ENCODE data around the gene TRIM38. TPM values are rescaled to one million over a fixed set of nuclear protein-coding genes. Genes with fewer than 3 reads are reported as not detected.

The TRIM38 gene
- total RNA-seq = 10 to 100 TPM in 2 of 4 donors, 1 to 10 TPM in 2; 9.4 to 14.4 (median 9.9) TPM

GRCh38 chr6:25962149-25963127 is at the start of gene TRIM38:
Gene TRIM38 (plus strand): TSS chr6:25962802. CDS start chr6:25966523, 3,721 bp downstream.
- TF ChIP-seq POLR2A (IDR thresholded peaks at IDR 0.05) (peak; percentile 96), POLR2AphosphoS5 (IDR thresholded peaks at IDR 0.05) (peak; percentile 97 to 98 (median 98))
- TF ChIP-seq, protein P1, sequence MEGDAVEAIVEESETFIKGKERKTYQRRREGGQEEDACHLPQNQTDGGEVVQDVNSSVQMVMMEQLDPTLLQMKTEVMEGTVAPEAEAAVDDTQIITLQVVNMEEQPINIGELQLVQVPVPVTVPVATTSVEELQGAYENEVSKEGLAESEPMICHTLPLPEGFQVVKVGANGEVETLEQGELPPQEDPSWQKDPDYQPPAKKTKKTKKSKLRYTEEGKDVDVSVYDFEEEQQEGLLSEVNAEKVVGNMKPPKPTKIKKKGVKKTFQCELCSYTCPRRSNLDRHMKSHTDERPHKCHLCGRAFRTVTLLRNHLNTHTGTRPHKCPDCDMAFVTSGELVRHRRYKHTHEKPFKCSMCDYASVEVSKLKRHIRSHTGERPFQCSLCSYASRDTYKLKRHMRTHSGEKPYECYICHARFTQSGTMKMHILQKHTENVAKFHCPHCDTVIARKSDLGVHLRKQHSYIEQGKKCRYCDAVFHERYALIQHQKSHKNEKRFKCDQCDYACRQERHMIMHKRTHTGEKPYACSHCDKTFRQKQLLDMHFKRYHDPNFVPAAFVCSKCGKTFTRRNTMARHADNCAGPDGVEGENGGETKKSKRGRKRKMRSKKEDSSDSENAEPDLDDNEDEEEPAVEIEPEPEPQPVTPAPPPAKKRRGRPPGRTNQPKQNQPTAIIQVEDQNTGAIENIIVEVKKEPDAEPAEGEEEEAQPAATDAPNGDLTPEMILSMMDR (IDR thresholded peaks at IDR 0.05) = no peak
- Histone ChIP-seq H3K4me3 (peak within 1 kb of the TSS; percentile 42 to 65 (median 54)), H3K36me3 (peaks cover 0 to 21% (median 7%) of the 10 kb centered on the region in 4 donors), H3K4me1 (peaks cover 19 to 52% (median 23%) of the 10 kb centered on the region in 4 donors), H3K27me3 (no peaks in the 10 kb centered on the region), H3K9me3 (no peaks in the 10 kb centered on the region), H3K27ac (peak within 1 kb of the TSS; percentile 93 to 96 (median 94))
- WGBS, 2 donors (ENCODE audit: low coverage in 1 of 2) = 0 to 5% methylated on average over 8 to 11 of the region's 11 CpGs
- intact Hi-C loops (cut with DNase I; ENCODE audit: low total_unique reads) = no loop called here
- in situ Hi-C loops (cut with MboI; ENCODE audit: low pct_ligation_motif_present in 1 of 4, low pct_unique_long_range_greater_than_20kb in 1 of 4, low sequenced_read_pairs in 3 of 4) = no loop called here
- peak; percentile 89 for DNase-seq

GRCh38 chr6:25913741-25914140 is 48.9 kb upstream of the TRIM38 start:
- TF ChIP-seq, protein P1 (IDR thresholded peaks at IDR 0.05) = no peak
- TF ChIP-seq POLR2A (IDR thresholded peaks at IDR 0.05) (no peak), POLR2AphosphoS5 (IDR thresholded peaks at IDR 0.05) (no peak), EP300 (IDR thresholded peaks at IDR 0.05; ENCODE audit: low read depth) (no peak)
- in situ Hi-C loops (cut with MboI; ENCODE audit: low pct_ligation_motif_present in 1 of 4, low pct_unique_long_range_greater_than_20kb in 1 of 4, low sequenced_read_pairs in 3 of 4) = no loop called here
- Histone ChIP-seq H3K27ac (no peak overlapping the region), H3K27me3 (no peaks in the 10 kb centered on the region), H3K9me3 (no peaks in the 10 kb centered on the region), H3K4me3 (no peak overlapping the region), H3K36me3 (no peaks in the 10 kb centered on the region), H3K4me1 (peaks cover 0 to 3% (median 0%) of the 10 kb centered on the region in 4 donors)
- 65 to 77% methylated on average over 3 of the region's 3 CpGs for WGBS, 2 donors (ENCODE audit: low coverage in 1 of 2)
- intact Hi-C loops (cut with DNase I; ENCODE audit: low total_unique reads) = no loop called here
- no peak for DNase-seq

DNA sequence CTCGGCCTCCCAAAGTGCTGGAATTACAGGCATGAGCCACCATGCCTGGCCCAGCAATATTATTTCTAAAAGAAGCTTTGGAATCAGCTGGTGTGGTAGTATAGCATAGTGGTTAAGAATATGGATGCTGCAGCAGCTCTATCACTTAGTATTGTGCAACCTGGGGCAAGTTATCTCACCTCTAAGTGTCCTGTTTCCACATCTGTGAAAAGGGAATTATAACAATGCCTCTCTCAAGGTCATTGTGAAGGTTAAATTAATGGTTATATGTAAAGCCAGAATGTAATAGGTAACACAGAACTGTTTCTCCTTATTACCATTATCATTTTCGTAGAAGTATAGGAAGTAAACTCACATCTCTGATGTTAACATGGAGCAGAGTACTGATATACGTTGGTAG is 46.3 kb upstream of the TRIM38 start:
- WGBS, 2 donors (ENCODE audit: low coverage in 1 of 2) = 66 to 80% methylated on average over 3 of the region's 3 CpGs
- Histone ChIP-seq H3K27ac (no peak overlapping the region), H3K9me3 (no peaks in the 10 kb centered on the region), H3K36me3 (no peaks in the 10 kb centered on the region), H3K4me3 (no peak overlapping the region), H3K27me3 (no peaks in the 10 kb centered on the region), H3K4me1 (peaks cover 0 to 3% (median 0%) of the 10 kb centered on the region in 4 donors)
- no peak for DNase-seq
- intact Hi-C loops (cut with DNase I; ENCODE audit: low total_unique reads) = no loop called here
- in situ Hi-C loops (cut with MboI; ENCODE audit: low pct_ligation_motif_present in 1 of 4, low pct_unique_long_range_greater_than_20kb in 1 of 4, low sequenced_read_pairs in 3 of 4) = no loop called here
- no peak for TF ChIP-seq EP300 (IDR thresholded peaks at IDR 0.05; ENCODE audit: low read depth)
- TF ChIP-seq POLR2AphosphoS5 (IDR thresholded peaks at IDR 0.05) = no peak
- no peak for TF ChIP-seq POLR2A (IDR thresholded peaks at IDR 0.05)
- TF ChIP-seq, protein P1 (IDR thresholded peaks at IDR 0.05) = no peak

DNA sequence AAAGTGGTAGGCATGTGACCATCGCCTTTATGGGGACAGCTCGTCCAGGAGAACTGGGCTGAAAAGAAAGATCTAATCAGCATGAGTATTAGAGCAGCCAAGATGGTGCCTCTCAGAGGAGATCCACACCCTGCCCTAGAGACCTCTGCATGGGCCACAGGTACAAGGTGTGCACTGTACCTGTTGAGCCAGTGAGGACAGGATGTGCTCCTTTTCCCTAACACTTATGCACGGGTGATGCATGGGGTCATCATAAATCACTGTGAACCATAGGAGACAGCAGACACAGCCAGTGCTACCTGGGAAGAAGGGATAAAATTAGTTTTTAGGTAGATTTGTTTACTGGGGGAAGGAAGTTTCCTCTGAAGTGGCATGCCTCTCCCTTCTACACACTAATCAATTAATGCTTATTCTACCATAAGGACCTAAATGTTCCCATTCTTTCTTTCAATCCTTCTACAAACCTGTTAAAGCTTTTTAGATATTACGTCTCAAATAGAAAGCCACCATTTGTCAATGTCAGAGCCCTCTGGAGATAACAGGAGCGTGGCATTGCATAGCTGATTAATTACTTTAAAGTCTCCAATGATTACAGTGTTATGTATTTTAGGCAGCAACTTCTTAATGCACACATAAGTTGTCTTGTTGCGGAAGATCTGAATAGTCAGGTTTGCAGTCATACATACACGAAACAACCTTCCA is 45.7 kb upstream of the TRIM38 start:
- no peaks in the 10 kb centered on the region for H3K36me3 ChIP-seq
- WGBS, 2 donors (ENCODE audit: low coverage in 1 of 2) = 88 to 94% methylated on average over 5 to 7 of the region's 7 CpGs
- intact Hi-C loops (cut with DNase I; ENCODE audit: low total_unique reads) = no loop called here
- no peaks in the 10 kb centered on the region for H3K9me3 ChIP-seq
- H3K27me3 ChIP-seq = no peaks in the 10 kb centered on the region
- TF ChIP-seq POLR2A (IDR thresholded peaks at IDR 0.05) (no peak), EP300 (IDR thresholded peaks at IDR 0.05; ENCODE audit: low read depth) (no peak), POLR2AphosphoS5 (IDR thresholded peaks at IDR 0.05) (no peak)
- TF ChIP-seq, protein P1 (IDR thresholded peaks at IDR 0.05) = no peak
- DNase-seq = no peak
- H3K4me3 ChIP-seq = no peak overlapping the region
- no peak overlapping the region for H3K27ac ChIP-seq
- in situ Hi-C loops (cut with MboI; ENCODE audit: low pct_ligation_motif_present in 1 of 4, low pct_unique_long_range_greater_than_20kb in 1 of 4, low sequenced_read_pairs in 3 of 4) = no loop called here
- no peaks in the 10 kb centered on the region for H3K4me1 ChIP-seq

Measured in transverse colon (tissue), 4 donors.